OCI-LY7 (cell line): ENCODE data around the gene DNAJC3. TPM values are rescaled to one million over a fixed set of nuclear protein-coding genes. Genes with fewer than 3 reads are reported as not detected.
"Not testable (repeated sequence)": the region's sequence is repeated elsewhere in the genome, so short reads cannot be mapped to it uniquely, and the experiment has no call there.

ENCODE experiments used
- BruUV-seq: library from RNA; stranded (reverse); fragments of 400-500 nt; replicated peaks from 2 replicates; lab custom pipeline; 2021; lab: Mats Ljungman, UMichigan
- CTCF ChIA-PET: fragments of 300-600 bp; sonication (Branson Sonifier 250); formaldehyde crosslinking; loops from one replicate; lab custom pipeline; 2022; ENCODE audit warnings: antibody characterized with exemption; ENCODE audit not compliant: unreplicated experiment; lab: Charles Lee
- POLR2A ChIA-PET: fragments of 300-600 bp; sonication (Branson Sonifier 250); formaldehyde crosslinking; loops from one replicate; lab custom pipeline; 2022; ENCODE audit warnings: antibody characterized with exemption; lab: Charles Lee
- DNase-seq: peaks from one replicate; pipeline ENCODE4 v3.0.0-alpha.2; 2015; ENCODE audit warnings: low spot score
- H2AFZ ChIP-seq: fragments of 200-600 bp; sonication (generic), shearing (Covaris generic); 2 replicates; pipeline ENCODE4 v1.6.1; 2014; ENCODE audit warnings: mild to moderate bottlenecking, antibody characterized with exemption, low read length, moderate library complexity
- H3K27ac ChIP-seq: fragments of 200-600 bp; sonication (generic); 2 replicates; pipeline ENCODE4 v1.5.1; 2014; ENCODE audit warnings: mixed run types, low read depth, mild to moderate bottlenecking, moderate library complexity, low read length, inconsistent platforms; ENCODE audit not compliant: poor library complexity, severe bottlenecking
- H3K36me3 ChIP-seq: fragments of 200-600 bp; sonication (generic); 2 replicates; pipeline ENCODE4 v1.6.1; 2014; ENCODE audit warnings: mild to moderate bottlenecking, antibody characterized with exemption, low read length, moderate library complexity, mixed read lengths; ENCODE audit not compliant: insufficient read depth
- H3K4me1 ChIP-seq: fragments of 200-600 bp; sonication (generic); 2 replicates; pipeline ENCODE4 v1.5.1; 2014; ENCODE audit warnings: mild to moderate bottlenecking, low read length; ENCODE audit not compliant: insufficient read depth, poor library complexity, severe bottlenecking
- H3K4me2 ChIP-seq: fragments of 200-600 bp; sonication (generic); 2 replicates; pipeline ENCODE4 v1.6.1; 2014; ENCODE audit warnings: mild to moderate bottlenecking, low read length
- H3K4me3 ChIP-seq: fragments of 200-600 bp; sonication (generic); 2 replicates; pipeline ENCODE4 v1.5.1; 2014; ENCODE audit warnings: mild to moderate bottlenecking, low read depth, low read length; ENCODE audit not compliant: poor library complexity, severe bottlenecking
- H3K79me2 ChIP-seq: fragments of 200-600 bp; sonication (generic); 2 replicates; pipeline ENCODE4 v1.6.1; 2016; ENCODE audit warnings: low read depth, mild to moderate bottlenecking, low read length, moderate library complexity, mixed read lengths; ENCODE audit not compliant: insufficient read depth
- H3K9me2 ChIP-seq: fragments of 200-600 bp; sonication (generic); 2 replicates; pipeline ENCODE4 v1.6.1; 2016; ENCODE audit warnings: mild to moderate bottlenecking, low read length, mixed read lengths; ENCODE audit not compliant: insufficient read depth
- H3K9me3 ChIP-seq: fragments of 200-600 bp; sonication (generic); 2 replicates; pipeline ENCODE4 v1.6.1; 2014; ENCODE audit warnings: mild to moderate bottlenecking, mixed run types, low read length, mixed read lengths
- H4K20me1 ChIP-seq: fragments of 200-600 bp; sonication (generic); 2 replicates; pipeline ENCODE4 v1.6.1; 2014; ENCODE audit warnings: mild to moderate bottlenecking, antibody characterized with exemption, low read length, moderate library complexity, mixed read lengths; ENCODE audit not compliant: insufficient read depth
- CTCF ChIP-seq: fragments of 200-600 bp; sonication (generic); conservative IDR thresholded peaks from 2 replicates; pipeline ENCODE4 v1.5.1; 2014; ENCODE audit warnings: mild to moderate bottlenecking, antibody characterized with exemption, low read length, moderate library complexity, mixed read lengths
- EZH2phosphoT487 ChIP-seq: fragments of 200-600 bp; sonication (generic); IDR thresholded peaks from 2 replicates; pipeline ENCODE4 v1.6.1; 2018; ENCODE audit warnings: low read depth, borderline replicate concordance, mild to moderate bottlenecking, mixed run types, antibody characterized with exemption, low read length, moderate library complexity, mixed read lengths
- intact Hi-C: fragments of 100-400 bp; cut with micrococcal nuclease; formaldehyde crosslinking; loops from one replicate; pipeline ENCODE4 v1.10.0; 2022; ENCODE audit not compliant: unreplicated experiment
- total RNA-seq, 2 experiments: library from RNA; depleted of rRNA in 1 of 2; stranded (reverse); fragments of >200 nt in 1 of 2; shearing (Covaris generic) in 1 of 2; gene quantifications; 2 replicates each; pipeline ENCODE4 v1.2.3, GENCODE V29; 2014 to 2022

DNAJC3 gene
- total RNA-seq, 2 experiments from 2014 or later: 5.4 to 11.1 TPM

DNA sequence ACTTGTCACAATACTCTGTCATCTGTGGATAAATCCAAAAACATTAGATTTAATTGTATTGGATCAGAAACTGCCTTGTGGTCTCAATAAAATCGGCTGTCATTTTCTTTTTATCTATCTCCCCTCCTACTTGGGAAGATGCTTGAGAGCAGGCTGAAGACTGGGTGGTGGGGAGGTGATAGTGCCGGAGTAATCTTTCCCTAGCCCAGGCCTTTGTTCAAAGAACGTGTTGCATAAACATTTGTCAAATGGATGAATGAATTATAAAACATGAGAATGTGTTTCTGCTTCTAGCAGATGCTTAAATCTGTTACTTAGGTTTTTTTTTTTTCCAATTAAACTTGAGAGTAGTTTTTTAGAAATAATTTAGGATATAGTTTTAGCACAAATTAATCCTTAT is 49.9 kb downstream of the DNAJC3 start:
- TF ChIP-seq CTCF (no peak), EZH2phosphoT487 (no peak)
- CTCF ChIA-PET: no interaction called here
- BruUV-seq: no TSS peak
- H4K20me1 ChIP-seq: no peaks in the 10 kb centered on the region
- H3K4me1 ChIP-seq: no peaks in the 10 kb centered on the region
- intact Hi-C loops: no loop called here
- no peaks in the 10 kb centered on the region; the same call in 1 of the 2 replicates for H3K36me3 ChIP-seq
- no peak overlapping the region for H2AFZ ChIP-seq
- no peak for DNase-seq
- H3K27ac ChIP-seq: no peak overlapping the region
- no peaks in the 10 kb centered on the region for H3K9me3 ChIP-seq
- H3K4me3 ChIP-seq: no peak overlapping the region
- no peak overlapping the region for H3K4me2 ChIP-seq
- H3K79me2 ChIP-seq: no peaks in the 10 kb centered on the region
- H3K9me2 ChIP-seq: no peaks in the 10 kb centered on the region
- POLR2A ChIA-PET: no interaction called here

- TF ChIP-seq EZH2phosphoT487 (no peak), CTCF (no peak)
- BruUV-seq: no TSS peak
- Histone ChIP-seq H3K9me2 (no peaks in the 10 kb centered on the region), H3K4me2 (no peak overlapping the region), H3K27ac (no peak overlapping the region), H3K9me3 (no peaks in the 10 kb centered on the region), H3K79me2 (no peaks in the 10 kb centered on the region), H2AFZ (no peak overlapping the region), H3K4me3 (no peak overlapping the region), H3K4me1 (no peaks in the 10 kb centered on the region), H4K20me1 (no peaks in the 10 kb centered on the region), H3K36me3 (no peaks in the 10 kb centered on the region; the same call in 1 of the 2 replicates)
- intact Hi-C loops: no loop called here
- DNase-seq: no peak
- ChIA-PET CTCF (no interaction called here), POLR2A (no interaction called here)
These were observed 52.0 kb downstream of the DNAJC3 start for GRCh38 chr13:95728957-95729356.

DNA sequence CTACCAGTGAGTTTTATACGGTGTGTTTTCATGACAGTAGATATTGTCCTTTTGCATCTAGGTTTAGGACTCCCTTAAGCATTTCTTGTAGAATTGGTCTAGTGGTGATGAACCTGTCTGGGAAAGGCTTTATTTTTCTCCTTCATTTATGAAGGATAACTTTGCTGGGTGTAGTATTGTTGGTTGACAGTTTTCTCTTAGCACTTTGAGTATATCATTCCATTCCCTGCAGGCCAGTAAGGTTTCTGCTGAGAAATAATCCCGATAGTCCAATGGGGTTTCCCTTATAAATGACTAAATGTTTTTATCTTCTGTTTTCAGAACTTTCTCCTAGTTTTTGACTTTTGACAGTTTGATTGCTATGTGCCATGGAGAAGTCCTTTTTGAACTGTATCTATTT is 57.2 kb downstream of the DNAJC3 start:
- POLR2A ChIA-PET: interaction anchor here (0.6 kb wide), 1 partner anchor 16 kb away, joined by 5 read pairs; no protein-coding TSS in a partner anchor
- no peak overlapping the region for H2AFZ ChIP-seq
- H3K36me3 ChIP-seq: no peaks in the 10 kb centered on the region; the same call in 1 of the 2 replicates
- no peaks in the 10 kb centered on the region for H3K9me2 ChIP-seq
- no TSS peak for BruUV-seq
- no peaks in the 10 kb centered on the region for H3K4me1 ChIP-seq
- TF ChIP-seq CTCF (no peak), EZH2phosphoT487 (no peak)
- CTCF ChIA-PET: no interaction called here
- intact Hi-C loops: no loop called here
- no peak overlapping the region for H3K4me3 ChIP-seq
- H3K27ac ChIP-seq: no peak overlapping the region
- no peak for DNase-seq
- H4K20me1 ChIP-seq: no peaks in the 10 kb centered on the region
- no peaks in the 10 kb centered on the region for H3K9me3 ChIP-seq
- no peaks in the 10 kb centered on the region for H3K79me2 ChIP-seq
- H3K4me2 ChIP-seq: no peak overlapping the region

- H3K36me3 ChIP-seq, H3K4me3 ChIP-seq, H3K9me2 ChIP-seq, POLR2A ChIA-PET, H3K9me3 ChIP-seq, intact Hi-C loops, H3K4me1 ChIP-seq, BruUV-seq, H3K4me2 ChIP-seq, H3K79me2 ChIP-seq, CTCF ChIA-PET, H4K20me1 ChIP-seq, H3K27ac ChIP-seq, DNase-seq, H2AFZ ChIP-seq: not testable (repeated sequence)
These were observed 63.4 kb downstream of the DNAJC3 start for GRCh38 chr13:95740071-95740978.
